Calu3 (cell line): ENCODE results near the gene GPR15. TPM values are rescaled to one million over a fixed set of nuclear protein-coding genes. Genes with fewer than 3 reads are reported as not detected.

Experiments used
- BruUV-seq: library from RNA; stranded (reverse); fragments of 400-500 nt; replicated peaks from 2 replicates; lab custom pipeline; 2021; lab: Mats Ljungman, UMichigan
- CTCF ChIA-PET: fragments of 300-600 bp; sonication (Branson Sonifier 250); formaldehyde crosslinking; loops from one replicate; lab custom pipeline; 2022; ENCODE audit warnings: antibody characterized with exemption; lab: Charles Lee
- DNase-seq: peaks from one replicate; pipeline ENCODE4 v3.0.0; 2022
- H3K27ac Mint-ChIP-seq: one replicate; pipeline ENCODE4 v1.8.0; 2022; ENCODE audit warnings: mixed read lengths; ENCODE audit not compliant: unreplicated experiment
- H3K27me3 Mint-ChIP-seq: one replicate; pipeline ENCODE4 v1.8.0; 2022; ENCODE audit warnings: mixed read lengths; ENCODE audit not compliant: unreplicated experiment
- H3K36me3 Mint-ChIP-seq: one replicate; pipeline ENCODE4 v1.8.0; 2022; ENCODE audit warnings: mild to moderate bottlenecking, moderate library complexity, mixed read lengths; ENCODE audit not compliant: insufficient read depth, unreplicated experiment
- H3K4me1 Mint-ChIP-seq: one replicate; pipeline ENCODE4 v1.8.0; 2022; ENCODE audit warnings: mild to moderate bottlenecking, low read depth, mixed read lengths; ENCODE audit not compliant: unreplicated experiment
- H3K4me3 Mint-ChIP-seq: one replicate; pipeline ENCODE4 v1.8.0; 2022; ENCODE audit warnings: mild to moderate bottlenecking, low read depth, moderate library complexity, mixed read lengths; ENCODE audit not compliant: unreplicated experiment
- H3K9me3 Mint-ChIP-seq: one replicate; pipeline ENCODE4 v1.8.0; 2022; ENCODE audit warnings: low read depth, mixed read lengths; ENCODE audit not compliant: unreplicated experiment
- intact Hi-C: fragments of 100-400 bp; cut with micrococcal nuclease; formaldehyde crosslinking; loops from one replicate; pipeline ENCODE4 v1.10.0; 2022; ENCODE audit not compliant: unreplicated experiment
- total RNA-seq: library from RNA; stranded (reverse); gene quantifications from 2 replicates; pipeline ENCODE4 v1.2.3, GENCODE V29; 2022
- TF ChIP-seq, protein P1 (sequence below): fragments of 200-600 bp; IDR thresholded peaks from one replicate; pipeline ENCODE4 v1.8.0; 2022; ENCODE audit warnings: antibody characterized with exemption; ENCODE audit not compliant: unreplicated experiment

GPR15 gene
- total RNA-seq, 1 experiment from 2014 or later = not detected

DNA sequence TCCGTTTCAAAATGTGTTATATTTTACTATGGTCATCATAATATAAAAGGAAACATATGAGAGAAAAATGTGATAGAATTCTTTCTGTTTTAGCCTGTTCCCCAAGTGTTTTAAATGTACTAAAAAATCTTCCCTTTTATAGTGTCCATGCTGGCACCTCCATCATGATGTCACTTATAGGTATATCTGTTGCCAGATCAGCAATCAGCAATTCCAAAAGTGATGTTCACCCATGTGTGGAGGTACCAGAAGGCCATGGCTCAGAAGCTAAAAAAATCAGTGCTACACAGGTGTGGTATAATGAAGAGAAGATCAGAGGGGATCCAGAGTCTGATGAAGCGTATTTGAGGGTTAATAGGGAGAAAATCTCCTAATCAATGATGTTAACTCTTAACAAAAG is 1.1 kb upstream of the GPR15 start:
- no peak for DNase-seq
- H3K36me3 Mint-ChIP-seq = no peaks in the 10 kb centered on the region
- CTCF ChIA-PET = no interaction called here
- H3K27ac Mint-ChIP-seq = no peak overlapping the region
- intact Hi-C loops = no loop called here
- no peaks in the 10 kb centered on the region for H3K9me3 Mint-ChIP-seq
- TF ChIP-seq, protein P1, sequence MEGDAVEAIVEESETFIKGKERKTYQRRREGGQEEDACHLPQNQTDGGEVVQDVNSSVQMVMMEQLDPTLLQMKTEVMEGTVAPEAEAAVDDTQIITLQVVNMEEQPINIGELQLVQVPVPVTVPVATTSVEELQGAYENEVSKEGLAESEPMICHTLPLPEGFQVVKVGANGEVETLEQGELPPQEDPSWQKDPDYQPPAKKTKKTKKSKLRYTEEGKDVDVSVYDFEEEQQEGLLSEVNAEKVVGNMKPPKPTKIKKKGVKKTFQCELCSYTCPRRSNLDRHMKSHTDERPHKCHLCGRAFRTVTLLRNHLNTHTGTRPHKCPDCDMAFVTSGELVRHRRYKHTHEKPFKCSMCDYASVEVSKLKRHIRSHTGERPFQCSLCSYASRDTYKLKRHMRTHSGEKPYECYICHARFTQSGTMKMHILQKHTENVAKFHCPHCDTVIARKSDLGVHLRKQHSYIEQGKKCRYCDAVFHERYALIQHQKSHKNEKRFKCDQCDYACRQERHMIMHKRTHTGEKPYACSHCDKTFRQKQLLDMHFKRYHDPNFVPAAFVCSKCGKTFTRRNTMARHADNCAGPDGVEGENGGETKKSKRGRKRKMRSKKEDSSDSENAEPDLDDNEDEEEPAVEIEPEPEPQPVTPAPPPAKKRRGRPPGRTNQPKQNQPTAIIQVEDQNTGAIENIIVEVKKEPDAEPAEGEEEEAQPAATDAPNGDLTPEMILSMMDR = no peak
- H3K27me3 Mint-ChIP-seq = no peaks in the 10 kb centered on the region
- no TSS peak for BruUV-seq
- no peaks in the 10 kb centered on the region for H3K4me1 Mint-ChIP-seq
- no peak overlapping the region for H3K4me3 Mint-ChIP-seq

DNA sequence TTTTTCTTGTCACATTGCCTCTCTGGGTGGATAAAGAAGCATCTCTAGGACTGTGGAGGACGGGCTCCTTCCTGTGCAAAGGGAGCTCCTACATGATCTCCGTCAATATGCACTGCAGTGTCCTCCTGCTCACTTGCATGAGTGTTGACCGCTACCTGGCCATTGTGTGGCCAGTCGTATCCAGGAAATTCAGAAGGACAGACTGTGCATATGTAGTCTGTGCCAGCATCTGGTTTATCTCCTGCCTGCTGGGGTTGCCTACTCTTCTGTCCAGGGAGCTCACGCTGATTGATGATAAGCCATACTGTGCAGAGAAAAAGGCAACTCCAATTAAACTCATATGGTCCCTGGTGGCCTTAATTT is 478 bp downstream of the GPR15 start:
- Mint-ChIP-seq H3K27me3 (no peaks in the 10 kb centered on the region), H3K4me3 (no peak overlapping the region), H3K4me1 (no peaks in the 10 kb centered on the region), H3K9me3 (no peaks in the 10 kb centered on the region), H3K36me3 (no peaks in the 10 kb centered on the region), H3K27ac (no peak overlapping the region)
- TF ChIP-seq, protein P1 = no peak
- CTCF ChIA-PET = no interaction called here
- BruUV-seq = no TSS peak
- intact Hi-C loops = no loop called here
- DNase-seq = no peak

DNA sequence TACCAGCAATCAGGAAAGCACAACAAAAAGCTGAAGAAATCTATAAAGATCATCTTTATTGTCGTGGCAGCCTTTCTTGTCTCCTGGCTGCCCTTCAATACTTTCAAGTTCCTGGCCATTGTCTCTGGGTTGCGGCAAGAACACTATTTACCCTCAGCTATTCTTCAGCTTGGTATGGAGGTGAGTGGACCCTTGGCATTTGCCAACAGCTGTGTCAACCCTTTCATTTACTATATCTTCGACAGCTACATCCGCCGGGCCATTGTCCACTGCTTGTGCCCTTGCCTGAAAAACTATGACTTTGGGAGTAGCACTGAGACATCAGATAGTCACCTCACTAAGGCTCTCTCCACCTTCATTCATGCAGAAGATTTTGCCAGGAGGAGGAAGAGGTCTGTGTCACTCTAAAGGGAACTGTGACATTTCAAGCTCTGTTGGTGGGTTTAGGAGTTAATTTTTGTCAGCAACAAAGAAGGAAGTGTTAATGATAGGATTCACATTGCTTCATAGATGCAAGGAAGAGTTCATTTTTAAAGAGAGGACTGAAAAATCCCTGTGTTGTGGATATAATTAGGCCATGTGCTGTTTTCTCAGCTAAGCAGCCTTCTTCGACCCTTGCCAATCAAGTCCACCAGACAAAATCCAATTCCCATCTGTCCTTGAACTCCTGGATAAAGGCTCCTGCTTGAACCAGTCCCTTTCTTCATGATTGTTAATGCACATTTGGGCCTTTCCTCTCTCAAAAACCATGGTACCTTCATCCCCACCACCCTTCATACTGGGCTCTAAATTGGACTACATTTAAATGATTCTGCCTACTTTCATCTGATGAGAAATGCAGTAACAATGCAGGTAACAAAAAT is 1.2 kb downstream of the GPR15 start:
- CTCF ChIA-PET = no interaction called here
- BruUV-seq = no TSS peak
- H3K27ac Mint-ChIP-seq = no peak overlapping the region
- H3K4me3 Mint-ChIP-seq = no peak overlapping the region
- TF ChIP-seq, protein P1 = no peak
- DNase-seq = no peak
- H3K36me3 Mint-ChIP-seq = no peaks in the 10 kb centered on the region
- no peaks in the 10 kb centered on the region for H3K4me1 Mint-ChIP-seq
- H3K27me3 Mint-ChIP-seq = no peaks in the 10 kb centered on the region
- H3K9me3 Mint-ChIP-seq = no peaks in the 10 kb centered on the region
- intact Hi-C loops = no loop called here

DNA sequence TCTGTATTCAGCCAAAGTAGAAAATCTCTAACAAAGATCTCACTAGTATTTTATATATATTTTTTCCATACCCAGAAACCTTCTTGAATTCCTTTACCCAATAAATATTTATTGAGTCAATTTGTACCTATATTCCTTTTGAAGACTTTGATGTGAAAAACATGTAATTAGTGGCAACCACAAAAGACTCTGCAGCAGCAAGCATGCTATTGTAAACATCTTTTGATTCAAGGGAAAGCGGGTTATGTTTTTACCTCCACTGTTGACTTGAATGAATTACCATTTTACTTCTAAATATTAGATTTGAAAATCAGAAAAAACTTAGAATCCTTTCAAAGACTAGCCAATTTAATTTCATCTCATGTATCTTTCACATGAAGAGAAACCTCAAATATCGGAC is 2.4 kb downstream of the GPR15 start:
- TF ChIP-seq, protein P1 = no peak
- no TSS peak for BruUV-seq

More for the DNA sequence above, 2.4 kb downstream of the GPR15 start:
- no peaks in the 10 kb centered on the region for H3K27me3 Mint-ChIP-seq
- CTCF ChIA-PET = no interaction called here
- no peak overlapping the region for H3K4me3 Mint-ChIP-seq
- no peaks in the 10 kb centered on the region for H3K36me3 Mint-ChIP-seq
- DNase-seq = no peak
- H3K9me3 Mint-ChIP-seq = no peaks in the 10 kb centered on the region
- intact Hi-C loops = no loop called here
- no peaks in the 10 kb centered on the region for H3K4me1 Mint-ChIP-seq
- no peak overlapping the region for H3K27ac Mint-ChIP-seq
